ENCODE data around the gene TNFRSF1B.

Gene TNFRSF1B

GRCh38 chr1:12249748-12250147, 83.0 kb downstream of the TNFRSF1B start:
- Mint-ChIP-seq H3K4me1 (ENCODE audit: low read depth) (no peaks in the 10 kb centered on the region), H3K9me3 (no peaks in the 10 kb centered on the region), H3K4me3 (no peak overlapping the region), H3K27ac (no peak overlapping the region), H3K27me3 (no peaks in the 10 kb centered on the region), H3K36me3 (ENCODE audit: low read depth) (peaks cover 45% of the 10 kb centered on the region)

- H3K27me3 Mint-ChIP-seq, result no peaks in the 10 kb centered on the region
- H3K27ac Mint-ChIP-seq, result no peak overlapping the region
- no peaks in the 10 kb centered on the region for H3K9me3 Mint-ChIP-seq
- no peak overlapping the region for H3K4me3 Mint-ChIP-seq
- peaks cover 47% of the 10 kb centered on the region for H3K36me3 Mint-ChIP-seq (ENCODE audit: low read depth)
- H3K4me1 Mint-ChIP-seq (ENCODE audit: low read depth), result no peaks in the 10 kb centered on the region
Observed at GRCh38 chr1:12251442-12251841, 84.7 kb downstream of the TNFRSF1B start.

- H3K27me3 Mint-ChIP-seq, result no peaks in the 10 kb centered on the region
- H3K36me3 Mint-ChIP-seq (ENCODE audit: low read depth), result peaks cover 67% of the 10 kb centered on the region
- H3K27ac Mint-ChIP-seq, result no peak overlapping the region
- H3K9me3 Mint-ChIP-seq, result no peaks in the 10 kb centered on the region
- no peak overlapping the region for H3K4me3 Mint-ChIP-seq
- no peaks in the 10 kb centered on the region for H3K4me1 Mint-ChIP-seq (ENCODE audit: low read depth)
Observed at GRCh38 chr1:12255913-12256312, 89.1 kb downstream of the TNFRSF1B start.

GRCh38 chr1:12258272-12258671, 91.5 kb downstream of the TNFRSF1B start:
- Mint-ChIP-seq H3K4me3 (no peak overlapping the region), H3K27ac (no peak overlapping the region), H3K36me3 (ENCODE audit: low read depth) (peaks cover 72% of the 10 kb centered on the region), H3K9me3 (no peaks in the 10 kb centered on the region), H3K4me1 (ENCODE audit: low read depth) (no peaks in the 10 kb centered on the region), H3K27me3 (no peaks in the 10 kb centered on the region)
